ENCODE results near the gene SLC4A1. TPM values are rescaled to one million over a fixed set of nuclear protein-coding genes. Genes with fewer than 3 reads are reported as not detected.
A peak's percentile ranks its signal among the peaks of the same experiment; 100 is the strongest.

Gene SLC4A1
- polyA plus RNA-seq, 1 donor (not counting 4 experiments of a cell fraction or from before 2014, with no cell fraction given): not detected

GRCh38 chr17:44211281-44212265, 56.4 kb downstream of the SLC4A1 start:
- no peaks in the 10 kb centered on the region for H4K20me1 ChIP-seq (ENCODE audit: control insufficient read depth, extremely low read depth, insufficient read depth, low read length)
- no peak overlapping the region for H2AFZ ChIP-seq (ENCODE audit: control insufficient read depth, low read length)
- H3K36me3 ChIP-seq (ENCODE audit: control insufficient read depth in 2 of 2, extremely low read depth in 1 of 2, insufficient read depth in 2 of 2, low read length in 2 of 2): peaks cover 49 to 56% of the 10 kb centered on the region in 2 experiments
- no peak overlapping the region for H3K4me3 ChIP-seq (ENCODE audit: control insufficient read depth in 2 of 3, extremely low read depth in 1 of 3, insufficient read depth in 2 of 3, low read depth in 1 of 3, low read length in 3 of 3)
- H3K9me1 ChIP-seq (ENCODE audit: control insufficient read depth, extremely low read depth, insufficient read depth, low read length): no peaks in the 10 kb centered on the region
- no peaks in the 10 kb centered on the region for H3K9me3 ChIP-seq (ENCODE audit: control insufficient read depth, low read depth, low read length)
- no peaks in the 10 kb centered on the region for H3K27me3 ChIP-seq (ENCODE audit: control insufficient read depth, extremely low read depth, insufficient read depth, low read length)
- dilution Hi-C loops (cut with MboI; ENCODE audit: extremely low pct_ligation_motif_present, low sequenced_read_pairs): no loop called here
- FAIRE-seq (no peak), DNase-seq (ENCODE audit: low read depth, low spot score) (no peak)
- no peak for TF ChIP-seq CTCF (optimal IDR thresholded peaks at IDR 0.05 in 1 of 3, IDR thresholded peaks at IDR 0.05 in 1 of 3, conservative IDR thresholded peaks at IDR 0.05 in 1 of 3; ENCODE audit: extremely low read depth in 1 of 3, insufficient read depth in 2 of 3, low read length in 3 of 3)
- no peak for TF ChIP-seq EZH2 (IDR thresholded peaks at IDR 0.05; ENCODE audit: low read length)
- no peak overlapping the region for H3K4me2 ChIP-seq (ENCODE audit: control insufficient read depth, extremely low read depth, insufficient read depth, low read depth, low read length)
- peaks cover 28% of the 10 kb centered on the region for H3K4me1 ChIP-seq (ENCODE audit: control insufficient read depth, extremely low read depth, insufficient read depth, low read length)
- peaks cover 3% of the 10 kb centered on the region for H3K79me2 ChIP-seq (ENCODE audit: control insufficient read depth, insufficient read depth, low read length)
- H3K27ac ChIP-seq (ENCODE audit: control insufficient read depth, insufficient read depth, low read length): no peak overlapping the region
- H3K9ac ChIP-seq (ENCODE audit: control insufficient read depth, extremely low read depth, insufficient read depth, low read length): no peak overlapping the region

GRCh38 chr17:44210342-44211192, 57.4 kb downstream of the SLC4A1 start:
- no peaks in the 10 kb centered on the region for H3K79me2 ChIP-seq (ENCODE audit: control insufficient read depth, insufficient read depth, low read length)
- H3K27me3 ChIP-seq (ENCODE audit: control insufficient read depth, extremely low read depth, insufficient read depth, low read length): no peaks in the 10 kb centered on the region
- dilution Hi-C loops (cut with MboI; ENCODE audit: extremely low pct_ligation_motif_present, low sequenced_read_pairs): no loop called here
- peak overlapping the region; percentile 13 for H3K27ac ChIP-seq (ENCODE audit: control insufficient read depth, insufficient read depth, low read length)
- no peaks in the 10 kb centered on the region for H3K9me1 ChIP-seq (ENCODE audit: control insufficient read depth, extremely low read depth, insufficient read depth, low read length)
- FAIRE-seq (no peak), DNase-seq (ENCODE audit: low read depth, low spot score) (no peak)
- H4K20me1 ChIP-seq (ENCODE audit: control insufficient read depth, extremely low read depth, insufficient read depth, low read length): no peaks in the 10 kb centered on the region
- H3K9me3 ChIP-seq (ENCODE audit: control insufficient read depth, low read depth, low read length): no peaks in the 10 kb centered on the region
- H2AFZ ChIP-seq (ENCODE audit: control insufficient read depth, low read length): no peak overlapping the region
- H3K9ac ChIP-seq (ENCODE audit: control insufficient read depth, extremely low read depth, insufficient read depth, low read length): peak overlapping the region; percentile 9
- peaks cover 28% of the 10 kb centered on the region for H3K4me1 ChIP-seq (ENCODE audit: control insufficient read depth, extremely low read depth, insufficient read depth, low read length)
- H3K4me3 ChIP-seq (ENCODE audit: control insufficient read depth in 2 of 3, extremely low read depth in 1 of 3, insufficient read depth in 2 of 3, low read depth in 1 of 3, low read length in 3 of 3): no peak overlapping the region
- peaks cover 44 to 49% of the 10 kb centered on the region in 2 experiments for H3K36me3 ChIP-seq (ENCODE audit: control insufficient read depth in 2 of 2, extremely low read depth in 1 of 2, insufficient read depth in 2 of 2, low read length in 2 of 2)
- TF ChIP-seq CTCF (optimal IDR thresholded peaks at IDR 0.05 in 1 of 3, IDR thresholded peaks at IDR 0.05 in 1 of 3, conservative IDR thresholded peaks at IDR 0.05 in 1 of 3; ENCODE audit: extremely low read depth in 1 of 3, insufficient read depth in 2 of 3, low read length in 3 of 3) (peak; percentile 75 to 87 (median 77)), EZH2 (IDR thresholded peaks at IDR 0.05; ENCODE audit: low read length) (no peak)
- H3K4me2 ChIP-seq (ENCODE audit: control insufficient read depth, extremely low read depth, insufficient read depth, low read depth, low read length): peak overlapping the region; percentile 6

All from keratinocyte (primary cell).